CD4-positive, alpha-beta T cell (primary cell): ENCODE results near the gene ZSCAN2. TPM values are rescaled to one million over a fixed set of nuclear protein-coding genes. Genes with fewer than 3 reads are reported as not detected.

Source experiments
- ATAC-seq: fragments of 200-7000 bp; cut with Tn5 transposase; one replicate; pipeline ENCODE4 v1.10.0; 2022; ENCODE audit warnings: mild to moderate bottlenecking; ENCODE audit not compliant: poor library complexity
- CTCF ChIA-PET: fragments of 350-600 bp; sonication (Branson Sonifier 250); formaldehyde crosslinking; loops from one replicate; lab custom pipeline; 2021; ENCODE audit warnings: antibody characterized with exemption, inconsistent platforms; lab: Charles Lee
- POLR2A ChIA-PET: fragments of 350-600 bp; sonication (Branson Sonifier 250); formaldehyde crosslinking; loops from one replicate; lab custom pipeline; 2021; ENCODE audit warnings: antibody characterized with exemption, inconsistent platforms; lab: Charles Lee
- DNase-seq, 14 experiments: peaks; one replicate each; pipeline ENCODE4 v3.0.0-alpha.2; 2013 to 2020; ENCODE audit warnings: mixed read lengths in 2 of 14
- H3K27ac ChIP-seq, 2 donors: one replicate each; pipeline versions ENCODE4 v1.5.1 to v1.7.0; 2013; ENCODE audit warnings: low read length in 2 of 2, low read depth in 1 of 2, mild to moderate bottlenecking in 1 of 2
- H3K27me3 ChIP-seq, 2 experiments: 1 replicate in 1 of 2; 2 replicates in 1 of 2; pipeline versions ENCODE4 v1.6.1 to v1.7.0; 2013; ENCODE audit warnings: low read length in 2 of 2, control low read depth in 1 of 2, mild to moderate bottlenecking in 1 of 2, moderate library complexity in 1 of 2; ENCODE audit not compliant: insufficient read depth in 2 of 2, control insufficient read depth in 1 of 2
- H3K36me3 ChIP-seq: one replicate; pipeline ENCODE4 v1.6.1; 2013; ENCODE audit warnings: low read length, control low read depth; ENCODE audit not compliant: insufficient read depth
- H3K4me1 ChIP-seq: one replicate; pipeline ENCODE4 v1.6.1; 2013; ENCODE audit warnings: low read length, control low read depth; ENCODE audit not compliant: insufficient read depth
- H3K4me3 ChIP-seq: one replicate; pipeline ENCODE4 v1.5.1; 2013; ENCODE audit warnings: mild to moderate bottlenecking, low read length, moderate library complexity
- H3K9me3 ChIP-seq, 2 experiments: 1 replicate in 1 of 2; 2 replicates in 1 of 2; pipeline versions ENCODE4 v1.6.1 to v1.7.0; 2013; ENCODE audit warnings: low read length in 2 of 2, mild to moderate bottlenecking in 2 of 2, control low read depth in 1 of 2, moderate library complexity in 1 of 2; ENCODE audit not compliant: control insufficient read depth in 1 of 2, insufficient read depth in 1 of 2
- H3K27ac Mint-ChIP-seq: one replicate; pipeline ENCODE4 v1.8.0; 2020; ENCODE audit warnings: mixed read lengths
- H3K27me3 Mint-ChIP-seq: one replicate; pipeline ENCODE4 v1.8.0; 2021; ENCODE audit warnings: mixed read lengths
- H3K36me3 Mint-ChIP-seq: one replicate; pipeline ENCODE4 v1.8.0; 2021; ENCODE audit warnings: low read depth, mixed read lengths
- H3K4me1 Mint-ChIP-seq: one replicate; pipeline ENCODE4 v1.8.0; 2021; ENCODE audit warnings: low read depth, mixed read lengths
- H3K4me3 Mint-ChIP-seq: one replicate; pipeline ENCODE4 v1.8.0; 2020; ENCODE audit warnings: mild to moderate bottlenecking, mixed read lengths
- H3K9me3 Mint-ChIP-seq: one replicate; pipeline ENCODE4 v1.8.0; 2020; ENCODE audit warnings: mixed read lengths
- intact Hi-C, 2 experiments: fragments of 100-400 bp; cut with DNase I in 1 of 2; cut with micrococcal nuclease in 1 of 2; formaldehyde crosslinking; loops; one replicate each; pipeline versions ENCODE4 v1.15.1 to v1.9.0; 2023 to 2025; cut with DNase I, micrococcal nuclease
- total RNA-seq, 174 experiments: library from RNA in 2 of 174; stranded (reverse) in 2 of 174; gene quantifications; one replicate each; pipeline ENCODE4 v1.2.3 and lab custom pipeline; 2021 to 2026
- TF ChIP-seq, protein P1 (sequence below): fragments of 200-600 bp; IDR thresholded peaks from one replicate; pipeline ENCODE4 v1.8.0; 2022; ENCODE audit warnings: antibody characterized with exemption, mild to moderate bottlenecking

Gene ZSCAN2
- total RNA-seq, 2 experiments from 2014 or later = 3.8 to 5.0 TPM

DNA sequence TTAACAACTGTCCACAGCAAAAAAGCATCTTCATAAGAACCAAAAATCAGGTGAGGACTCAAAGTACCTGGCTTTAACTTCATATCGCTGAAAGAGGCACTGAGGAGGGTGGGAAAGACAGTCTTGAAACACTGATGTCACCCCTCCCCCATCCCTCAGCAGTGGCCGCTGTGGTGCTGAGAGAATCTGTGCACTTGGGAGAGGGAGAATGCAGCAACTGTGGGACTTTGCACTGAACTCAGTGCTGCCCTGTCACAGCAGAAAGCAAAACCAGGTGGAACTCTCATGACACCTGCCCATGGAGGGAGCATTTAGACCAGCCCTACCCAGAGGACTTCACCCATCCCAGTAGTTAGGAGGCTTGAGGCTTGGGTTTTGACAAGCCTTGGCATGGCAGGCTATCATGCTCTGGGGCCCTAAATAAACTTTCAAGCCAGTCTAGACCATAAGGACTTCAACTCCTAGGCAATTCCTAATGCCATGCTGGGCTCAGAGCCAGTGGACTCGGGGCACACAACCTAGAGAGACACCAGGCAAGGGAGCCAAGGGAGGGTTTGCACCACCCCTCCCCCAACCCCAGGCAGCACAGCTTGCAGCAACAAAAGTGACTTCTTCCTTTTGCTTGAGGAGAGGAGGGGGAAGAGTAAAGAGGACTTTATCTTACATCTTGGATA lies 6.1 kb upstream of the ZSCAN2 start:
- H3K27ac ChIP-seq = no peak overlapping the region
- no peaks in the 10 kb centered on the region for H3K27me3 ChIP-seq
- TF ChIP-seq, protein P1, sequence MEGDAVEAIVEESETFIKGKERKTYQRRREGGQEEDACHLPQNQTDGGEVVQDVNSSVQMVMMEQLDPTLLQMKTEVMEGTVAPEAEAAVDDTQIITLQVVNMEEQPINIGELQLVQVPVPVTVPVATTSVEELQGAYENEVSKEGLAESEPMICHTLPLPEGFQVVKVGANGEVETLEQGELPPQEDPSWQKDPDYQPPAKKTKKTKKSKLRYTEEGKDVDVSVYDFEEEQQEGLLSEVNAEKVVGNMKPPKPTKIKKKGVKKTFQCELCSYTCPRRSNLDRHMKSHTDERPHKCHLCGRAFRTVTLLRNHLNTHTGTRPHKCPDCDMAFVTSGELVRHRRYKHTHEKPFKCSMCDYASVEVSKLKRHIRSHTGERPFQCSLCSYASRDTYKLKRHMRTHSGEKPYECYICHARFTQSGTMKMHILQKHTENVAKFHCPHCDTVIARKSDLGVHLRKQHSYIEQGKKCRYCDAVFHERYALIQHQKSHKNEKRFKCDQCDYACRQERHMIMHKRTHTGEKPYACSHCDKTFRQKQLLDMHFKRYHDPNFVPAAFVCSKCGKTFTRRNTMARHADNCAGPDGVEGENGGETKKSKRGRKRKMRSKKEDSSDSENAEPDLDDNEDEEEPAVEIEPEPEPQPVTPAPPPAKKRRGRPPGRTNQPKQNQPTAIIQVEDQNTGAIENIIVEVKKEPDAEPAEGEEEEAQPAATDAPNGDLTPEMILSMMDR = no peak
- no peaks in the 10 kb centered on the region for H3K27me3 Mint-ChIP-seq
- CTCF ChIA-PET = no interaction called here
- H3K4me3 ChIP-seq = no peak overlapping the region
- no peak overlapping the region for H3K27ac Mint-ChIP-seq
- POLR2A ChIA-PET = interaction anchor here (0.6 to 1.2 kb wide), 2 partner anchors 29 to 36 kb away, joined by 3 read pairs; no protein-coding TSS in a partner anchor
- ATAC-seq (no peak), DNase-seq (no peak)
- H3K4me3 Mint-ChIP-seq = no peak overlapping the region
- H3K36me3 ChIP-seq = no peaks in the 10 kb centered on the region
- peaks cover 43% of the 10 kb centered on the region for H3K4me1 Mint-ChIP-seq
- no peaks in the 10 kb centered on the region for H3K9me3 ChIP-seq
- no peaks in the 10 kb centered on the region for H3K9me3 Mint-ChIP-seq
- intact Hi-C loops = no loop called here
- peaks cover 21% of the 10 kb centered on the region for H3K4me1 ChIP-seq
- H3K36me3 Mint-ChIP-seq = no peaks in the 10 kb centered on the region

DNA sequence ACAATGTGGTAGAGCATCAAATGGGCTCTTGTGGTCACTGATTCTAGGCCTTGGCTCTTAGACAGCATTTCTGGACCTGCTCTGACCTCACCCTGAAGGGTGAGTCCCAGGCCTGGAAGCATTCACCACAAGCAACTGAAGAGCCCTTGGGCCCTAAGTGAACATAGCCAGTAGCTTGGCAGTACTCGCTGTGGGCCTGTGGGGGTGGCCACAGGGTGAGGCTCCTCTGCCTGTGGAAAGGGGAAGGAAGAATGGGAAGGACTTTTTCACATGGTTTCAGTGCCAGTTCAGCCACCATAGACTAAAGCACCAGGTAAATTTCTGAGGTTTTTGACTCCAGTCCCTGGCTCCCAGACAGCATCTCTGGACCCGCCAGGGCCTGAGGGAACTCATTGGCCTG lies 5.1 kb upstream of the ZSCAN2 start:
- Mint-ChIP-seq H3K9me3 (no peaks in the 10 kb centered on the region), H3K4me3 (no peak overlapping the region), H3K27me3 (no peaks in the 10 kb centered on the region), H3K27ac (no peak overlapping the region), H3K4me1 (peaks cover 50% of the 10 kb centered on the region), H3K36me3 (peaks cover 3% of the 10 kb centered on the region)
- TF ChIP-seq, protein P1 = no peak
- Histone ChIP-seq H3K27me3 (no peaks in the 10 kb centered on the region), H3K36me3 (no peaks in the 10 kb centered on the region), H3K9me3 (no peaks in the 10 kb centered on the region), H3K27ac (no peak overlapping the region), H3K4me3 (no peak overlapping the region), H3K4me1 (peaks cover 29% of the 10 kb centered on the region)
- intact Hi-C loops = no loop called here
- ChIA-PET POLR2A (no interaction called here), CTCF (no interaction called here)
- ATAC-seq = no peak
- peak in 1 of 14 experiments; percentile 17 for DNase-seq

DNA sequence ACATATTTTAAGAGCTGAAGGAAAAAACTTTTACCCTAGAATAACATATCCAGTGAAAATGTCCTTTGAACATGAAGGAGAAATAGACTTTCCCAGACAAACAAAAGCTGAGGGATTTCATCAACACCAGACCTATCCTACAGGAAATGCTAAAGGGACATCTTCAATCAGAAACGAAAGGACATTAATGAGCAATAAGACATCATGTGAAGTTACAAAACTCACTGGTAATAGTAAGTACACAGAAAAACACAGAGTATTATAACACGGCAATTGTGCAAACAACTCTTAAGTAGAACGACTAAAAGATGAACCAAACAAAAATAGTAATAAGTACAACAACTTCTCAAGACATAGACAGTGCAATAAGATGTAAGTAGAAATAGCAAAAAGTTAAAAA lies 3.5 kb upstream of the ZSCAN2 start:
- CTCF ChIA-PET = no interaction called here
- Mint-ChIP-seq H3K4me1 (peaks cover 53% of the 10 kb centered on the region), H3K27ac (peak overlapping the region; percentile 78), H3K4me3 (no peak overlapping the region), H3K9me3 (no peaks in the 10 kb centered on the region), H3K27me3 (no peaks in the 10 kb centered on the region), H3K36me3 (peaks cover 7% of the 10 kb centered on the region)
- no peak overlapping the region for H3K4me3 ChIP-seq
- DNase-seq = no peak
- TF ChIP-seq, protein P1 = no peak
- H3K27ac ChIP-seq = no peak overlapping the region
- no peaks in the 10 kb centered on the region for H3K9me3 ChIP-seq
- ATAC-seq = no peak
- POLR2A ChIA-PET = interaction anchor here (2.1 to 6.0 kb wide), 2 partner anchors 36 to 138 kb away, joined by 8 to 122 read pairs; no protein-coding TSS in a partner anchor
- peaks cover 41% of the 10 kb centered on the region for H3K4me1 ChIP-seq
- no peaks in the 10 kb centered on the region for H3K27me3 ChIP-seq
- no peaks in the 10 kb centered on the region for H3K36me3 ChIP-seq
- intact Hi-C loops = no loop called here
